ENCODE measurements around the gene RPL35A. TPM values are rescaled to one million over a fixed set of nuclear protein-coding genes. Genes with fewer than 3 reads are reported as not detected.
A peak's percentile ranks its signal among the peaks of the same experiment; 100 is the strongest.

The RPL35A gene
- total and polyA plus RNA-seq, 9 of the 15 experiments (the other 6 are each of a cell fraction or from before 2014, with no cell fraction given), result 1,475 to 2,942 (median 2,367) TPM

GRCh38 chr3:197940745-197941384 is 9.1 kb upstream of the RPL35A start (continued):
- TF ChIP-seq, protein P1, sequence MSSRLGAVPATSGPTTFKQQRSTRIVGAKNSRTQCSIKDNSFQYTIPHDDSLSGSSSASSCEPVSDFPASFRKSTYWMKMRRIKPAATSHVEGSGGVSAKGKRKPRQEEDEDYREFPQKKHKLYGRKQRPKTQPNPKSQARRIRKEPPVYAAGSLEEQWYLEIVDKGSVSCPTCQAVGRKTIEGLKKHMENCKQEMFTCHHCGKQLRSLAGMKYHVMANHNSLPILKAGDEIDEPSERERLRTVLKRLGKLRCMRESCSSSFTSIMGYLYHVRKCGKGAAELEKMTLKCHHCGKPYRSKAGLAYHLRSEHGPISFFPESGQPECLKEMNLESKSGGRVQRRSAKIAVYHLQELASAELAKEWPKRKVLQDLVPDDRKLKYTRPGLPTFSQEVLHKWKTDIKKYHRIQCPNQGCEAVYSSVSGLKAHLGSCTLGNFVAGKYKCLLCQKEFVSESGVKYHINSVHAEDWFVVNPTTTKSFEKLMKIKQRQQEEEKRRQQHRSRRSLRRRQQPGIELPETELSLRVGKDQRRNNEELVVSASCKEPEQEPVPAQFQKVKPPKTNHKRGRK (tag; IDR thresholded peaks at IDR 0.05), result peak; percentile 56
- no peak for TF ChIP-seq ZNF384 (IDR thresholded peaks at IDR 0.05; ENCODE audit: low read depth, low read length)

GRCh38 chr3:197942956-197943556 is 6.9 kb upstream of the RPL35A start:
- Histone ChIP-seq H2AFZ (ENCODE audit: low read depth, low read length) (no peak overlapping the region), H3K27ac (ENCODE audit: extremely low read depth, low read depth, low read length) (no peak overlapping the region), H3K4me1 (replicated peaks in 1 of 2; ENCODE audit: control insufficient read depth in 2 of 2, insufficient read depth in 2 of 2, low read length in 2 of 2) (peaks cover 2 to 3% of the 10 kb centered on the region in 2 experiments; a peak in 2 of 5 replicates), H3K9me3 (replicated peaks; ENCODE audit: control insufficient read depth, insufficient read depth, low read depth, low read length) (no peaks in the 10 kb centered on the region), H3K36me3 (ENCODE audit: control insufficient read depth, insufficient read depth, low read length) (no peaks in the 10 kb centered on the region), H3K27me3 (ENCODE audit: control insufficient read depth in 2 of 2, insufficient read depth in 2 of 2, low read length in 2 of 2) (no peaks in the 10 kb centered on the region), H3K9ac (ENCODE audit: insufficient read depth in 1 of 2, low read depth in 2 of 2, low read length in 2 of 2) (no peak overlapping the region), H3K4me3 (no peak overlapping the region), H3K9me1 (ENCODE audit: control insufficient read depth, insufficient read depth, low read length) (no peaks in the 10 kb centered on the region), H3K79me2 (ENCODE audit: control insufficient read depth, insufficient read depth, low read length) (no peaks in the 10 kb centered on the region), H4K20me1 (replicated peaks; ENCODE audit: control insufficient read depth, insufficient read depth, low read length) (no peaks in the 10 kb centered on the region), H3K4me2 (ENCODE audit: insufficient read depth, low read length) (no peak overlapping the region)
- ChIA-PET POLR2A (interaction anchor here (2.4 kb wide), 1 partner anchor 11 kb away, joined by 10 read pairs; no protein-coding TSS in a partner anchor), CTCF (ENCODE audit: low intra/inter-chr PET ratio) (interaction anchor here (1.0 to 1.2 kb wide), 2 partner anchors 36 to 38 kb away, joined by 3 to 6 read pairs; no protein-coding TSS in a partner anchor)
- intact Hi-C loops (cut with micrococcal nuclease) (no loop called here), in situ Hi-C loops (cut with MboI) (no loop called here)
- FAIRE-seq, result peak; percentile 80
- DNase-seq (ENCODE audit: extremely low read depth in 1 of 4, low spot score in 3 of 4), result peak; percentile 45 to 67 (median 46)
- 10% methylated on average over 2 of the region's 2 CpGs for WGBS (ENCODE audit: insufficient coverage, low coverage, missing lambda C conversion rate)
- ATAC-seq, result peak; percentile 87
- BruUV-seq (replicated peaks), result no TSS peak
- TF ChIP-seq, protein P2, sequence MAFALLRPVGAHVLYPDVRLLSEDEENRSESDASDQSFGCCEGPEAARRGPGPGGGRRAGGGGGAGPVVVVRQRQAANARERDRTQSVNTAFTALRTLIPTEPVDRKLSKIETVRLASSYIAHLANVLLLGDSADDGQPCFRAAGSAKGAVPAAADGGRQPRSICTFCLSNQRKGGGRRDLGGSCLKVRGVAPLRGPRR (CRISPR knock-in tag; IDR thresholded peaks at IDR 0.05), result no peak
- TF ChIP-seq PHF21A (IDR thresholded peaks at IDR 0.05; ENCODE audit: borderline replicate concordance, low read depth), result no peak
- TF ChIP-seq YBX1 (IDR thresholded peaks at IDR 0.05), result no peak
- peak; percentile 25 for TF ChIP-seq HDAC3 (IDR thresholded peaks at IDR 0.05; ENCODE audit: borderline replicate concordance, partially characterized antibody)
- no peak for TF ChIP-seq KAT2B (IDR thresholded peaks at IDR 0.05; ENCODE audit: low read depth, low read length)
- TF ChIP-seq ARID3A (IDR thresholded peaks at IDR 0.05; ENCODE audit: borderline replicate concordance, low read depth, low read length), result peak; percentile 85; the same call in 1 of the 2 replicates
- TF ChIP-seq ARNT (IDR thresholded peaks at IDR 0.05), result peak in 1 of 2 experiments; percentile 41; a peak in 1 of 4 replicates
- no peak for TF ChIP-seq NR3C1 (CRISPR knock-in tag; IDR thresholded peaks at IDR 0.05)
- TF ChIP-seq SAFB2 (IDR thresholded peaks at IDR 0.05; ENCODE audit: borderline replicate concordance, low read depth, low read length, severe bottlenecking), result no peak
- TF ChIP-seq MCM3 (IDR thresholded peaks at IDR 0.05), result no peak
- peak; percentile 34 for TF ChIP-seq MEIS2 (IDR thresholded peaks at IDR 0.05; ENCODE audit: partially characterized antibody)
- no peak for TF ChIP-seq FOXM1 (IDR thresholded peaks at IDR 0.05; ENCODE audit: low read depth)
- TF ChIP-seq FOXM1 (CRISPR knock-in tag; IDR thresholded peaks at IDR 0.05; ENCODE audit: low read depth), result no peak
- TF ChIP-seq, protein P3, sequence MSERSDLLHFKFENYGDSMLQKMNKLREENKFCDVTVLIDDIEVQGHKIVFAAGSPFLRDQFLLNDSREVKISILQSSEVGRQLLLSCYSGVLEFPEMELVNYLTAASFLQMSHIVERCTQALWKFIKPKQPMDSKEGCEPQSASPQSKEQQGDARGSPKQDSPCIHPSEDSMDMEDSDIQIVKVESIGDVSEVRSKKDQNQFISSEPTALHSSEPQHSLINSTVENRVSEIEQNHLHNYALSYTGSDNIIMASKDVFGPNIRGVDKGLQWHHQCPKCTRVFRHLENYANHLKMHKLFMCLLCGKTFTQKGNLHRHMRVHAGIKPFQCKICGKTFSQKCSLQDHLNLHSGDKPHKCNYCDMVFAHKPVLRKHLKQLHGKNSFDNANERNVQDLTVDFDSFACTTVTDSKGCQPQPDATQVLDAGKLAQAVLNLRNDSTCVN (CRISPR knock-in tag; IDR thresholded peaks at IDR 0.05), result no peak

Measured in K562 (cell line).